D721Med (cell line): ENCODE data around the gene MYLK4.

Experiments used
- DNase-seq: peaks from one replicate; pipeline ENCODE4 v3.0.0; 2011; ENCODE audit warnings: low spot score; ENCODE audit not compliant: insufficient read length
- FAIRE-seq: peaks from 2 replicates; lab custom pipeline; 2011; peaks lifted over from hg19 to GRCh38; lab: Jason Lieb, UNC
- TF ChIP-seq, protein P1 (sequence below): IDR thresholded peaks from 2 replicates; pipeline ENCODE4 v1.5.1; 2012; ENCODE audit warnings: mild to moderate bottlenecking, control low read depth; ENCODE audit not compliant: insufficient read depth; ENCODE audit errors: missing control alignments

MYLK4 gene

DNA sequence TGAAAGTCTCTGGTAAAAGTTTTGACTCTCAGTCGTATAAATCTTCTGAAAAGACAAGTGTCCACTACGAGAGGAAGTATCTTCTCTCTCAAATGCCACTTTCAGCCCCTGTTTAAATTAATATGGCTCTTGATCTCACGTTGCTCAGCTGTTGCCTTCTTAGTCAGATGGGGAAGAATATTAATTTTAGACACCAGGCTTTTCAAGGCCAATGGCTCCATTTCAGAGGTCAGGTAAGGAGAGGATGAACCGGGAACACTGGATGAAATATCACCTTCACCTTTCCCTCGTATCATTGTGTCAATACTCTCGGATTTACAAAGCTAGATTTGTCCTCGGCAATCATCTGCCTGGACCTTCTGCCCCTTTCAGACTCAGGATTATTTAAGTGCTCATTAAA, at the start of gene MYLK4:
MYLK4 (minus strand) TSS at position 91 of the 400 bp plus-strand sequence. CDS start 1,628 bp downstream, outside the sequence.
- TF ChIP-seq, protein P1, sequence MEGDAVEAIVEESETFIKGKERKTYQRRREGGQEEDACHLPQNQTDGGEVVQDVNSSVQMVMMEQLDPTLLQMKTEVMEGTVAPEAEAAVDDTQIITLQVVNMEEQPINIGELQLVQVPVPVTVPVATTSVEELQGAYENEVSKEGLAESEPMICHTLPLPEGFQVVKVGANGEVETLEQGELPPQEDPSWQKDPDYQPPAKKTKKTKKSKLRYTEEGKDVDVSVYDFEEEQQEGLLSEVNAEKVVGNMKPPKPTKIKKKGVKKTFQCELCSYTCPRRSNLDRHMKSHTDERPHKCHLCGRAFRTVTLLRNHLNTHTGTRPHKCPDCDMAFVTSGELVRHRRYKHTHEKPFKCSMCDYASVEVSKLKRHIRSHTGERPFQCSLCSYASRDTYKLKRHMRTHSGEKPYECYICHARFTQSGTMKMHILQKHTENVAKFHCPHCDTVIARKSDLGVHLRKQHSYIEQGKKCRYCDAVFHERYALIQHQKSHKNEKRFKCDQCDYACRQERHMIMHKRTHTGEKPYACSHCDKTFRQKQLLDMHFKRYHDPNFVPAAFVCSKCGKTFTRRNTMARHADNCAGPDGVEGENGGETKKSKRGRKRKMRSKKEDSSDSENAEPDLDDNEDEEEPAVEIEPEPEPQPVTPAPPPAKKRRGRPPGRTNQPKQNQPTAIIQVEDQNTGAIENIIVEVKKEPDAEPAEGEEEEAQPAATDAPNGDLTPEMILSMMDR, result no peak
- DNase-seq, result no peak
- no peak for FAIRE-seq

- DNase-seq, result no peak
- FAIRE-seq, result no peak
- TF ChIP-seq, protein P1, result no peak
These were observed 49.3 kb upstream of the MYLK4 start for GRCh38 chr6:2799936-2800527.

- DNase-seq (no peak), FAIRE-seq (no peak)
- TF ChIP-seq, protein P1, result no peak
These were observed 47.9 kb upstream of the MYLK4 start for GRCh38 chr6:2798586-2799134.

DNA sequence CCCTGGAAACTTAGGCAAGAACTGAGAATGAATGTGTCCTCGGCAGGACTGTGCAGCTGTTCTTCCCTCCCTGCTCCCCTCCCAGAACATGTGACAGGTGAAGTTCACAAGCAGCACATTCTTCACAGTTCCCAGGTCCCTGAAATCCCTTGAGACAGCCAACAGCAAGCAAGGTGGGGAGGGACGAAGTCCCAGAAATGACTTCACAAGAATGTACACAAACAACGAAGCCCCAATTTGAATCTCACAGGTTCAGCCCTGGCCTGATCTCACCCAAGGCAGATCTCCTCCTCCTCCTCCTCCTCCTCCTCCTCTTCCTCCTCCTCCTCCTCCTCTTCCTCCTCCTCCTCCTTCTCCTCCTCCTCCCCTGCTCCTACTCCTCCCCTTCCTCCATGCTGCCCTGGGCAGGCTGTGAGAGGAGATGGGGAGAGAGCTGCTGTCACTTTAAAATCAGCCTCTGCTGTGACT, 46.9 kb upstream of the MYLK4 start:
- TF ChIP-seq, protein P1, result no peak
- DNase-seq (no peak), FAIRE-seq (no peak)

DNA sequence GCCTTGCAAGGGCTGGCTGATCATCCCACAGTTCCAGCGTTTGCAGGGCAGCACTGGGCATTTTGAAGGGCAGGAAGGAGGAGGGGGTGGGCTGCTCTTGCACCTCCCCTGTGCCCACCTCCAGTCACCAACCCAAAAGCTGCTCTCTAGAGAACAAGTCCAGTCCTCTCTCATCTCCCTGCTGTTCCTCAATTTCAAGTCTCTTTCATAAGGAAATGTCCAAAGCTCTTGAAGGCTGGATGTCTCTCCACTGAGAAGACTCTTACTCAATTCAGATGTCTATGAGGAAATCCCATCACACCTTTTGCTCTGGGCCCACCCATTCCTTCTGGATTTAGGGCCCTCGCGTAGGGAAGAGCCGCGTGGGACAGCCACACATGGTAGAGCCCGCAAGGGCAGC, 46.1 kb upstream of the MYLK4 start:
- TF ChIP-seq, protein P1, result no peak
- DNase-seq (no peak), FAIRE-seq (no peak)

- TF ChIP-seq, protein P1, result no peak
- no peak for FAIRE-seq
- no peak for DNase-seq
These were observed 45.2 kb upstream of the MYLK4 start for GRCh38 chr6:2795956-2796355.

DNA sequence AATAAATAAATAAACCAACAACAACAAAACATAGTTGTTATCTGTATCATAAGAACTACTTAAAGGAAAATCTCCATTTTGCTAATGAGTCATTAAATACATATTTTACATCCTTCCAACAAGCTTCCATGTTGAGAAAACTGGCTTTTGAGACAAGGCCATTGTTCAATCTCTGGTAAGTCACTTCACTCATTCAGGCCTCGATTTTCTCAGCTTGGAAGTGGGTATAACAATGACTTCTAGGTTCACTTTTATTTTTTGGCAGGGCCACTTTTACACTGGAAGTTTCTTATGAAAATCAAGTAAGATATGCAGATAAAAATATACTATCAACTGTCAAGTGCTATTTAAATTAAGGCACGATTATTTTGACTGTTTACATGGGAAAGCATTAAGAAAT, 44.4 kb upstream of the MYLK4 start:
- no peak for DNase-seq
- no peak for FAIRE-seq
- TF ChIP-seq, protein P1, result no peak
